ENCODE results near the gene SIK3. TPM values are rescaled to one million over a fixed set of nuclear protein-coding genes. Genes with fewer than 3 reads are reported as not detected.

Gene SIK3
- total RNA-seq, 1 experiment from 2014 or later, result 31.4 TPM

- peaks cover 3% of the 10 kb centered on the region for H3K79me1 ChIP-seq (ENCODE audit: insufficient read depth, low read depth, low read length, poor library complexity, severe bottlenecking)
- H4K5ac ChIP-seq (ENCODE audit: insufficient read length, low read depth, low read length), result no peak overlapping the region
- H3K23me2 ChIP-seq (ENCODE audit: insufficient read length, low read depth, low read length, poor library complexity, severe bottlenecking), result no peaks in the 10 kb centered on the region
- H3K23ac ChIP-seq (ENCODE audit: insufficient read length, low read depth, low read length), result no peak overlapping the region
- TF ChIP-seq CTCF (conservative IDR thresholded peaks at IDR 0.05), result no peak
- H3K9me3 ChIP-seq (ENCODE audit: control insufficient read depth, low read depth, low read length), result no peaks in the 10 kb centered on the region
- no peak overlapping the region for H3K56ac ChIP-seq (ENCODE audit: insufficient read length, low read depth, low read length)
- no peak overlapping the region for H3K14ac ChIP-seq (ENCODE audit: insufficient read depth, low read length)
- H3K79me2 ChIP-seq (ENCODE audit: insufficient read depth, low read length), result no peaks in the 10 kb centered on the region
- H2AFZ ChIP-seq (ENCODE audit: low read length), result no peak overlapping the region
- no peak overlapping the region for H2BK20ac ChIP-seq (ENCODE audit: low read depth, low read length, poor library complexity, severe bottlenecking)
- H3T11ph ChIP-seq (ENCODE audit: low read length), result no peak overlapping the region
- no peaks in the 10 kb centered on the region for H3K4me1 ChIP-seq (ENCODE audit: insufficient read depth, low read length)
- no peak overlapping the region for H3K4me3 Mint-ChIP-seq
- no peak overlapping the region for H3K9ac ChIP-seq (ENCODE audit: extremely low read depth, insufficient read length, low read length)
- H3K4ac ChIP-seq (ENCODE audit: low read depth, low read length), result no peak overlapping the region
- no peak overlapping the region for H2AK5ac ChIP-seq (ENCODE audit: insufficient read length, low read length)
- peaks cover 0 to 3% (median under 1%) of the 10 kb centered on the region in 3 experiments; a peak in 1 of 7 replicates for H3K36me3 Mint-ChIP-seq (ENCODE audit: insufficient read depth in 1 of 3, low read depth in 3 of 3)
- no peaks in the 10 kb centered on the region for H3K27me3 ChIP-seq (ENCODE audit: insufficient read depth, low read length)
- peaks cover 20 to 31% of the 10 kb centered on the region in 2 experiments for H3K4me1 Mint-ChIP-seq
- no peak overlapping the region for H3K18ac ChIP-seq (ENCODE audit: insufficient read length, low read depth, low read length)
- no peak overlapping the region for H2BK15ac ChIP-seq (ENCODE audit: low read depth, low read length)
- H4K8ac ChIP-seq (replicated peaks; ENCODE audit: insufficient read length, low read depth, low read length), result no peak overlapping the region
- WGBS (ENCODE audit: extremely low coverage, insufficient read length, low lambda C conversion rate), result no CpG with 5 or more reads among the region's 3 CpGs
- no peak overlapping the region for H3K27ac ChIP-seq (ENCODE audit: insufficient read length, low read depth, low read length)
- no peak for DNase-seq
- H4K20me1 ChIP-seq (ENCODE audit: control insufficient read depth, insufficient read depth, insufficient read length), result peaks cover 3% of the 10 kb centered on the region
- H3K27ac Mint-ChIP-seq, result peak overlapping the region in 1 of 3 experiments; percentile 81; a peak in 1 of 7 replicates
- no peak overlapping the region for H2BK120ac ChIP-seq (ENCODE audit: low read depth, low read length, poor library complexity, severe bottlenecking)
- no peak overlapping the region for H4K91ac ChIP-seq (ENCODE audit: insufficient read length, low read depth, low read length)
- H2BK5ac ChIP-seq (ENCODE audit: insufficient read length, low read length), result no peak overlapping the region
- H2BK12ac ChIP-seq (ENCODE audit: insufficient read length, low read depth, low read length), result no peak overlapping the region
- H3K9me3 Mint-ChIP-seq, result no peaks in the 10 kb centered on the region
- H3K4me2 ChIP-seq (ENCODE audit: insufficient read depth, insufficient read length, low read length), result no peak overlapping the region
- no peaks in the 10 kb centered on the region for H3K27me3 Mint-ChIP-seq (ENCODE audit: low read depth)
Measured at GRCh38 chr11:116955548-116955947, 142.7 kb downstream of the SIK3 start.
